MM.1S (cell line): ENCODE results near the gene NHP2.
"Not testable (repeated sequence)": the region's sequence is repeated elsewhere in the genome, so short reads cannot be mapped to it uniquely, and the experiment has no call there.

ENCODE experiments used
- EZH2 ChIP-seq: fragments of 300-600 bp; sonication (generic); optimal IDR thresholded peaks from 2 replicates; pipeline ENCODE3; 2017; ENCODE audit warnings: low read depth, mild to moderate bottlenecking, antibody characterized with exemption, low read length, mixed read lengths
- TF ChIP-seq, protein P1 (sequence below): fragments of 300-600 bp; sonication (generic); IDR thresholded peaks from 2 replicates; pipeline ENCODE4 v1.5.1; 2016; ENCODE audit warnings: antibody characterized with exemption, low read length, mixed read lengths

DNA sequence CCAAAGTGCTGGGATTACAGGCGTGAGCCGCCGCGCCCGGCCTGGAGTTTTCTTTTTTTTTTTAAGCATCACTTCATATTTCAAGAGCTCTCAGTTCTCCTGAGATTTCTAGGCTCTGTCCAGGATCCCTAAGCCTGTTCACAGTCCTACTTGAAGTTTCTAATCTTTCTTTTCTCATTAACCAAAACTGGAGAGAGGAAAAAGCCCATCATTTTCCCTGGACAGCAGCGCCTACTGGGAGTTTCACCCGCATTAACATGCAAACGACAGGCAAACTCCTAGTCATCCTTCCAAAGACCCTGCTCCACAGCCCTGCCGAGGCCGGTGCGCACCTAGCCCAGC, 23.5 kb downstream of the NHP2 start:
- TF ChIP-seq EZH2, result not testable (repeated sequence)
- TF ChIP-seq, protein P1, sequence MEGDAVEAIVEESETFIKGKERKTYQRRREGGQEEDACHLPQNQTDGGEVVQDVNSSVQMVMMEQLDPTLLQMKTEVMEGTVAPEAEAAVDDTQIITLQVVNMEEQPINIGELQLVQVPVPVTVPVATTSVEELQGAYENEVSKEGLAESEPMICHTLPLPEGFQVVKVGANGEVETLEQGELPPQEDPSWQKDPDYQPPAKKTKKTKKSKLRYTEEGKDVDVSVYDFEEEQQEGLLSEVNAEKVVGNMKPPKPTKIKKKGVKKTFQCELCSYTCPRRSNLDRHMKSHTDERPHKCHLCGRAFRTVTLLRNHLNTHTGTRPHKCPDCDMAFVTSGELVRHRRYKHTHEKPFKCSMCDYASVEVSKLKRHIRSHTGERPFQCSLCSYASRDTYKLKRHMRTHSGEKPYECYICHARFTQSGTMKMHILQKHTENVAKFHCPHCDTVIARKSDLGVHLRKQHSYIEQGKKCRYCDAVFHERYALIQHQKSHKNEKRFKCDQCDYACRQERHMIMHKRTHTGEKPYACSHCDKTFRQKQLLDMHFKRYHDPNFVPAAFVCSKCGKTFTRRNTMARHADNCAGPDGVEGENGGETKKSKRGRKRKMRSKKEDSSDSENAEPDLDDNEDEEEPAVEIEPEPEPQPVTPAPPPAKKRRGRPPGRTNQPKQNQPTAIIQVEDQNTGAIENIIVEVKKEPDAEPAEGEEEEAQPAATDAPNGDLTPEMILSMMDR, result not testable (repeated sequence)
